Measurements from ENCODE around the gene NR2F1.

Gene NR2F1

GRCh38 chr5:93589152-93589828 is 6.3 kb downstream of the NR2F1 start:
- in situ Hi-C loops (cut with HindIII; ENCODE audit: low pct_unique_long_range_greater_than_20kb, low sequenced_read_pairs): no loop called here
- no peak for DNase-seq (ENCODE audit: low read depth in 1 of 2, low spot score in 1 of 2)
- TF ChIP-seq JUND (IDR thresholded peaks at IDR 0.05; ENCODE audit: low read depth): no peak

GRCh38 chr5:93589829-93590215 is 6.8 kb downstream of the NR2F1 start:
- no peak for TF ChIP-seq JUND (IDR thresholded peaks at IDR 0.05; ENCODE audit: low read depth)
- no peak for DNase-seq (ENCODE audit: low read depth in 1 of 2, low spot score in 1 of 2)
- in situ Hi-C loops (cut with HindIII; ENCODE audit: low pct_unique_long_range_greater_than_20kb, low sequenced_read_pairs): no loop called here

GRCh38 chr5:93590493-93590892 is 7.5 kb downstream of the NR2F1 start:
- in situ Hi-C loops (cut with HindIII; ENCODE audit: low pct_unique_long_range_greater_than_20kb, low sequenced_read_pairs): no loop called here
- no peak for TF ChIP-seq JUND (IDR thresholded peaks at IDR 0.05; ENCODE audit: low read depth)
- DNase-seq (ENCODE audit: low read depth in 1 of 2, low spot score in 1 of 2): no peak

DNA sequence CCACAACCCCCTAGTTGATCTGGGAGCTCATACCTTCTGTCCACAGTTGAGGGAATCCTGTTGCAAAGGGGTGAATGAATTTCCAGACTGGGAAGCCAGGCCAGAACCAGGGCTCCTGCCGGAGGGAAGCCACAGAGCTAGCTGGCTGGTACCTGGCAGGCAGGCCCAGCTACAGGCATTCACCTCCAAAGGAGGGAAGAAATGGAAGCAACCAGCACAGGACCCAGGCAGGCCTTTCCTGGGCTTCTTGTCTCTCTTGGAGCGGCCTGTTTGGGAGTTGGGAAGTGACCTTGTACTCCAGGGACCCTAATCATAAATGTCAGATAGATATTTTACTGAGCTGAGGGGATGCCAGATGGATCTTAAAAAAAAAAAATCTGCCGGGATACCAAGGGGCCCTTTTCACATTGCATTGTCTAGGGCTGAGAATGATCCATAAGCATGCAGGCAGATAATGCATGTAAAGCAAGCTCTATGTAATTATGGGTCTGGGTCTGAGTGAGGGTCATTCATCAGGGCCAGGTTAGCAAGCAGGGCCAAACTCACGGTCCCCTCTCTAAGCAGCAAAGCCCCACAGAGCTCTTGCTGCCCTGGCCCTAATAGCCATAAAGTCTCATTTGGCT is 8.4 kb downstream of the NR2F1 start:
- in situ Hi-C loops (cut with HindIII; ENCODE audit: low pct_unique_long_range_greater_than_20kb, low sequenced_read_pairs): no loop called here
- DNase-seq (ENCODE audit: low read depth in 1 of 2, low spot score in 1 of 2): no peak
- TF ChIP-seq JUND (IDR thresholded peaks at IDR 0.05; ENCODE audit: low read depth): no peak

DNA sequence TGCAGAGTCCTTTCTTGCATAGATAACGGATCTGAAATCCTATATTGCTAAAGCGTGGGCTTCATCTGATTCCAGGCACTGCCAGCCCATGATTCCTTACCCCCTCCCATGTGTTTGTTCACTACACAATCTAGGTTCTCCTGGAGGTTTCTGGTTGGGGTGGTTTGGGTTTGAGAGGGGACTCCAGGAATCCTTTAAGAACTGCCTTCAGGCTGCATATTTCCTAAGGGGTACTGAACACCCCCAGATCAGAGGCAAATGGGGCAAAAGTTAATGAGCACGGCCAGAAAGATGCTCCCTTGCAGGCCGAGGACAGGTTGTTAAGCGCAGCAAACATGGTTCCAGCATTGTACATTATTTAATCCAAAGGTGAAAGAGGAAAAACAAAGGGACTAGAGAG is 9.9 kb downstream of the NR2F1 start:
- in situ Hi-C loops (cut with HindIII; ENCODE audit: low pct_unique_long_range_greater_than_20kb, low sequenced_read_pairs): no loop called here
- DNase-seq (ENCODE audit: low read depth in 1 of 2, low spot score in 1 of 2): no peak
- no peak for TF ChIP-seq JUND (IDR thresholded peaks at IDR 0.05; ENCODE audit: low read depth)

DNA sequence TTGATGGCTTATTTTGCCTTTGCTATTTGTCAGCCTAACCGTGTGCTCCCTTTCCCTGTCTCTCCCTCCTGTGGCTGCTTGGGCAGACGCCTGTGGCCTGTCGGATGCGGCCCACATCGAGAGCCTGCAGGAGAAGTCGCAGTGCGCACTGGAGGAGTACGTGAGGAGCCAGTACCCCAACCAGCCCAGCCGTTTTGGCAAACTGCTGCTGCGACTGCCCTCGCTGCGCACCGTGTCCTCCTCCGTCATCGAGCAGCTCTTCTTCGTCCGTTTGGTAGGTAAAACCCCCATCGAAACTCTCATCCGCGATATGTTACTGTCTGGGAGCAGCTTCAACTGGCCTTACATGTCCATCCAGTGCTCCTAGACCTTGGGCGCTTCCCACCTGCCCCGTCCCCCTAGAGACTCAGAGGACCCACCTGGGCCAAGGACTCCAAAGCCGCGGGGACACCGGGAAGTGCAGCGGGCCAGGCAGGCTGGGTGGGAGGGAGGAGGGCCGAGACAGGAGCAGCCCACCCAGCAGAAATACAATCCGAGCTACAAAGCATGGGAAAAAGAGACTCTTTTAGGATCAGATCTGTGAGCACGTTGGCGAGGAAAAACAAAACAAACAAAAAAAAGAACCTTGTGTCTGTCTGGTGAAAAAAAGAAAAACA is 10.6 kb downstream of the NR2F1 start:
- DNase-seq (ENCODE audit: low read depth in 1 of 2, low spot score in 1 of 2): no peak
- in situ Hi-C loops (cut with HindIII; ENCODE audit: low pct_unique_long_range_greater_than_20kb, low sequenced_read_pairs): no loop called here

GRCh38 chr5:93594591-93595419 is 11.8 kb downstream of the NR2F1 start:
- no peak for TF ChIP-seq JUND (IDR thresholded peaks at IDR 0.05; ENCODE audit: low read depth)
- in situ Hi-C loops (cut with HindIII; ENCODE audit: low pct_unique_long_range_greater_than_20kb, low sequenced_read_pairs): no loop called here
- DNase-seq (ENCODE audit: low read depth in 1 of 2, low spot score in 1 of 2): no peak

More for the DNA sequence above, 10.6 kb downstream of the NR2F1 start:
- no peak for TF ChIP-seq JUND (IDR thresholded peaks at IDR 0.05; ENCODE audit: low read depth)

GRCh38 chr5:93595420-93596147 is 12.6 kb downstream of the NR2F1 start:
- TF ChIP-seq JUND (IDR thresholded peaks at IDR 0.05; ENCODE audit: low read depth): no peak
- DNase-seq (ENCODE audit: low read depth in 1 of 2, low spot score in 1 of 2): no peak
- in situ Hi-C loops (cut with HindIII; ENCODE audit: low pct_unique_long_range_greater_than_20kb, low sequenced_read_pairs): no loop called here

DNA sequence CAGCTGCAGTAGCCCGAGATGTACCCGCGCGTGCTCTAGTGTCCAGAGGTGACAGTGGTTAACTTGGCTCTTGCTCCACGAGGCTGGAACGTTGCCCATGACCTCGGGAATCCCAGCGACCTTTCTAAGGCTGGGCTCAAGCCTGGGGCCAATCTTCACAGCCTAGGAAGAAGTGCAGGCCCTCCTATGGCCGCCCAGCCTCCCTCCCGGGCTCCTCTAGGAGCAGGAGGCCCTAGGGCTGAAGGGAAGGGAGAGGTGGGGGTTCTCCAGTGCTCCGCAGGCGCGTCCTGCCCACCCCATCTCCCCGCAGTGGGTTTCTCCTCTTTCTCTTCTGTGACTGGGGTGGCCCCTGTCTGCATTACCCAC is 13.3 kb downstream of the NR2F1 start:
- no peak for TF ChIP-seq JUND (IDR thresholded peaks at IDR 0.05; ENCODE audit: low read depth)
- DNase-seq (ENCODE audit: low read depth in 1 of 2, low spot score in 1 of 2): no peak
- in situ Hi-C loops (cut with HindIII; ENCODE audit: low pct_unique_long_range_greater_than_20kb, low sequenced_read_pairs): no loop called here

DNA sequence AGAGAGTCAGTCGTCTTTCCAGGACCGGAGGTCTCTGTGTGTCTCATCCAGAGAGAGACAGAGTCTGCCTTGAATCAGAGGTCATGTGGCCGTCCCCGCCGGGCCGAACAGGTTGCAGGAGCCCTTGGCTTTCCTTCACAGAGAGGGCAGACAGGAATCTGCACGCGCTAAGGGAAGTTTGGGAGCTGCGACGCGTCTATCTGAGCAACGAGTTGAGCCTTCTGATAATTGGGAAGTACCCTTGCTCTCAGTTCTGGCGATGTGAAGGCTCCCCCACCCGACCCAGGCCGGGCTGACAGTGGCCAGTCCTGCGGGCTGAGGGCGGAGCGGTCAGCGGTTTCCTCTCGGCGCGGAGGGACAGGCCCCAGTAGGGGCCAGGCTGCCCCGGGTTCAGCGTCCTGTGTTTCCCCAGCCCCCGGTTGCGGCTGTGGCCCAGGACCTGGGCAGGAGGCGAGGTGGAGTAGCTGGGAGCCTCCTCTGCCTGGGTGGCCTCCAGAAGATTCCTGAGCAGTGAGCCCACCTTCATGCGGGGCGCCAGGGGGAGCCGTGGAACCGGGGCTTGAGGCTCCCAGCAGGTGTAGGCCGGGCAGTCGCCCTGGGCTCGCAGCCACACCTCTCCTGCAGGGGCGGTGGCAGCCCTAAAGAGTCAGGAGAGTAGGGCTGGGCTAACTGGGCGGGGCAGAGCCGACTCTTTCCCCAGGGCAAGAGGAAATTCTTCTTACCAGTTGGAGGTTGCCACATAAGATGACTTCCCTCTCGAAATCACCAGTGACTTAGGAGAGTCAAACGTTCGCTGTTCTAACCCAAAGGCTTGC is 13.9 kb downstream of the NR2F1 start:
- peak in 1 of 2 experiments; percentile 61 for DNase-seq (ENCODE audit: low read depth in 1 of 2, low spot score in 1 of 2)
- TF ChIP-seq JUND (IDR thresholded peaks at IDR 0.05; ENCODE audit: low read depth): no peak
- in situ Hi-C loops (cut with HindIII; ENCODE audit: low pct_unique_long_range_greater_than_20kb, low sequenced_read_pairs): no loop called here

Measured in T47D (cell line).